HL-60 (cell line): ENCODE results near the gene MR1.

Experiments used
- DNase-seq, 2 experiments: peaks; one replicate each; pipeline ENCODE4 v3.0.0-alpha.2; 2010 to 2020; ENCODE audit warnings: low read depth in 1 of 2, low spot score in 1 of 2
- H3K27ac ChIP-seq: fragments of 250-450 bp; sonication (Bioruptor Pico); replicated peaks from 2 replicates; pipeline ENCODE4 v1.5.1; 2020; ENCODE audit warnings: mild to moderate bottlenecking, moderate library complexity
- H3K27me3 ChIP-seq: fragments of 250-450 bp; sonication (Bioruptor Pico); 2 replicates; pipeline ENCODE4 v1.5.1; 2021; ENCODE audit warnings: mild to moderate bottlenecking, moderate library complexity; ENCODE audit not compliant: insufficient read depth, poor library complexity, severe bottlenecking
- H3K4me3 ChIP-seq: replicated peaks from 2 replicates; pipeline ENCODE4 v1.5.1; 2011; ENCODE audit warnings: mild to moderate bottlenecking, control low read depth, low read length; ENCODE audit not compliant: insufficient read depth
- GABPA ChIP-seq: IDR thresholded peaks from 2 replicates; pipeline ENCODE4 v1.6.1; 2012; ENCODE audit warnings: low read depth
- POLR2AphosphoS5 ChIP-seq: IDR thresholded peaks from 2 replicates; pipeline ENCODE4 v1.6.1; 2012; ENCODE audit warnings: low read depth
- SPI1 ChIP-seq: IDR thresholded peaks from 2 replicates; pipeline ENCODE4 v1.6.1; 2012; ENCODE audit warnings: low read depth, mild to moderate bottlenecking, borderline replicate concordance
- TF ChIP-seq, protein P1 (sequence below): IDR thresholded peaks from 2 replicates; pipeline ENCODE4 v1.6.1; 2012; ENCODE audit warnings: low read depth; ENCODE audit not compliant: insufficient replicate concordance
- TF ChIP-seq, protein P2 (sequence below): IDR thresholded peaks from one replicate; pipeline ENCODE4 v1.5.1; 2011; ENCODE audit warnings: low read length, control low read depth, inconsistent platforms; ENCODE audit not compliant: insufficient read depth

Gene MR1

GRCh38 chr1:181010789-181011188 is 23.0 kb upstream of the MR1 start:
- no peak for DNase-seq
- TF ChIP-seq, protein P1, sequence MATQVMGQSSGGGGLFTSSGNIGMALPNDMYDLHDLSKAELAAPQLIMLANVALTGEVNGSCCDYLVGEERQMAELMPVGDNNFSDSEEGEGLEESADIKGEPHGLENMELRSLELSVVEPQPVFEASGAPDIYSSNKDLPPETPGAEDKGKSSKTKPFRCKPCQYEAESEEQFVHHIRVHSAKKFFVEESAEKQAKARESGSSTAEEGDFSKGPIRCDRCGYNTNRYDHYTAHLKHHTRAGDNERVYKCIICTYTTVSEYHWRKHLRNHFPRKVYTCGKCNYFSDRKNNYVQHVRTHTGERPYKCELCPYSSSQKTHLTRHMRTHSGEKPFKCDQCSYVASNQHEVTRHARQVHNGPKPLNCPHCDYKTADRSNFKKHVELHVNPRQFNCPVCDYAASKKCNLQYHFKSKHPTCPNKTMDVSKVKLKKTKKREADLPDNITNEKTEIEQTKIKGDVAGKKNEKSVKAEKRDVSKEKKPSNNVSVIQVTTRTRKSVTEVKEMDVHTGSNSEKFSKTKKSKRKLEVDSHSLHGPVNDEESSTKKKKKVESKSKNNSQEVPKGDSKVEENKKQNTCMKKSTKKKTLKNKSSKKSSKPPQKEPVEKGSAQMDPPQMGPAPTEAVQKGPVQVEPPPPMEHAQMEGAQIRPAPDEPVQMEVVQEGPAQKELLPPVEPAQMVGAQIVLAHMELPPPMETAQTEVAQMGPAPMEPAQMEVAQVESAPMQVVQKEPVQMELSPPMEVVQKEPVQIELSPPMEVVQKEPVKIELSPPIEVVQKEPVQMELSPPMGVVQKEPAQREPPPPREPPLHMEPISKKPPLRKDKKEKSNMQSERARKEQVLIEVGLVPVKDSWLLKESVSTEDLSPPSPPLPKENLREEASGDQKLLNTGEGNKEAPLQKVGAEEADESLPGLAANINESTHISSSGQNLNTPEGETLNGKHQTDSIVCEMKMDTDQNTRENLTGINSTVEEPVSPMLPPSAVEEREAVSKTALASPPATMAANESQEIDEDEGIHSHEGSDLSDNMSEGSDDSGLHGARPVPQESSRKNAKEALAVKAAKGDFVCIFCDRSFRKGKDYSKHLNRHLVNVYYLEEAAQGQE: no peak
- TF ChIP-seq SPI1: no peak
- TF ChIP-seq, protein P2, sequence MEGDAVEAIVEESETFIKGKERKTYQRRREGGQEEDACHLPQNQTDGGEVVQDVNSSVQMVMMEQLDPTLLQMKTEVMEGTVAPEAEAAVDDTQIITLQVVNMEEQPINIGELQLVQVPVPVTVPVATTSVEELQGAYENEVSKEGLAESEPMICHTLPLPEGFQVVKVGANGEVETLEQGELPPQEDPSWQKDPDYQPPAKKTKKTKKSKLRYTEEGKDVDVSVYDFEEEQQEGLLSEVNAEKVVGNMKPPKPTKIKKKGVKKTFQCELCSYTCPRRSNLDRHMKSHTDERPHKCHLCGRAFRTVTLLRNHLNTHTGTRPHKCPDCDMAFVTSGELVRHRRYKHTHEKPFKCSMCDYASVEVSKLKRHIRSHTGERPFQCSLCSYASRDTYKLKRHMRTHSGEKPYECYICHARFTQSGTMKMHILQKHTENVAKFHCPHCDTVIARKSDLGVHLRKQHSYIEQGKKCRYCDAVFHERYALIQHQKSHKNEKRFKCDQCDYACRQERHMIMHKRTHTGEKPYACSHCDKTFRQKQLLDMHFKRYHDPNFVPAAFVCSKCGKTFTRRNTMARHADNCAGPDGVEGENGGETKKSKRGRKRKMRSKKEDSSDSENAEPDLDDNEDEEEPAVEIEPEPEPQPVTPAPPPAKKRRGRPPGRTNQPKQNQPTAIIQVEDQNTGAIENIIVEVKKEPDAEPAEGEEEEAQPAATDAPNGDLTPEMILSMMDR: no peak
- no peak for TF ChIP-seq POLR2AphosphoS5
- no peak for TF ChIP-seq GABPA
- Histone ChIP-seq H3K27ac (no peak overlapping the region), H3K4me3 (no peak overlapping the region), H3K27me3 (no peaks in the 10 kb centered on the region)

DNA sequence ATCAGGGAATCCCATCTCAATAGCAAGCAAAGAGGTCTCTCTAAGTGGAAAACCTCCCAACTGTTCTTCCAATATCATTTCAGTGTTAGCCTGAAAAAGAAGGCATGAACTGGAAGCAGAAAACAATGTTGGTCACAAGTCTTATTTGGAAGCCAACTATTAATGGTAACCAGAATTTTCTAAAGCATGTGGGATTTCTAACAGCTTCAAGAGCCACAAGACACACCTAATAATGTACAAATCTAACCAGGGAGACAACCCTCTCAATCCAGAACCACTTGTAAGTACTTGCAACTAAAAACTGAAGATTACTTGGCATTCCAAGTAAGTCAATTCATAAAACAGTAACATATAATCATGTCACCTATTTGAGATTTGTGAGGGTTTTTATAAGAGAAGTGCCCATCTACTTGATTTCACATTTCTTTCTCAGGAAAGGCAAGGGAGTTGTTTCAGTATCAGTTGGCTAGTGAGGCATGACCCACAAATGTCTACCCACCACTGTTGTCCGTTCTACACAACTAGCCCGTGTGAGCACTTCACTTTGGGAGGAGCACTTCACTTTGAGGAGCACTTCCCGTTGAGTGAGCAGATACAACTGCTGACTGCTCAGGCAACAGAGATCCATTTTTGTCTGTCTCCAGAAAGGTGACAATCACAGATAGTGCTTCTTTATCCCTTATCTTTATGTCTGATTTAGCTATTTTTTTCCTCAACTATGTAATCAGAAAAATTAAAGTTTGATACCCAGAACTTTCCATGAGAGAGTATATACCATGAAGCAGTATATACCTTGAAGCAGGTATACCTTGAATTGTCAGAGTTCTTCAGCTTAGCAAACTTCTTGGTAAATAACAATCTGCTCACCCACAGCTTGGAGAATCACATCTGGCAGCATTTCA is 22.2 kb upstream of the MR1 start:
- TF ChIP-seq POLR2AphosphoS5 (no peak), GABPA (no peak), SPI1 (no peak)
- TF ChIP-seq, protein P2: no peak
- TF ChIP-seq, protein P1: no peak
- Histone ChIP-seq H3K27ac (no peak overlapping the region), H3K27me3 (no peaks in the 10 kb centered on the region), H3K4me3 (no peak overlapping the region)
- DNase-seq: no peak

DNA sequence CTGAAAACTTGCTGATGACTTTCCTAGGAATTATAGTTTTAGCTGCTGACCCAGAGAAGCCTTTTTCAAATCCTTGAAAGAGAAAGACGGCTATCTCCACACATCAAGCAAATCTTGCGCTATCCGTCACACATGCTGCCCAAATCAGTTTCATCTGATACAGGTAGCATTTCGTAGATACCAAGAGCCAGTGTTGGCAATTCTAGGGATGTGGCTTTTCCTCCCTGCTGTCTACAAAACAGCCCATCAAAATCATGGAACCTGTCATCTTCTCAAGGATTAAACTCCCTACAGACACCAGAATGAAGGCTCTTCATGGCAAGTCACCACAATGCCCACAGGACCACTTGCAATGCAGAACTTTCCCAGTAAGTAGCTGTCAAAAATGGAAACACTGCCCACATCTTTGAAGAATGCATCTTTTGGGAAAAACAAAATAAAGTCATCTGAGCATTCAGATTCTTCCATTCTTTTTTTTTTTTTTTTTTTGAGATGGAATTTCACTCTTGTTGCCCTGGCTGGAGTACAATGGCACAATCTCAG is 21.5 kb upstream of the MR1 start:
- no peak overlapping the region for H3K4me3 ChIP-seq
- H3K27ac ChIP-seq: no peak overlapping the region
- no peak for DNase-seq
- no peak for TF ChIP-seq SPI1
- no peak for TF ChIP-seq POLR2AphosphoS5
- TF ChIP-seq, protein P1: no peak
- no peak for TF ChIP-seq GABPA
- TF ChIP-seq, protein P2: no peak
- no peaks in the 10 kb centered on the region for H3K27me3 ChIP-seq
